ENCODE data around the gene MAD1L1. TPM values are rescaled to one million over a fixed set of nuclear protein-coding genes. Genes with fewer than 3 reads are reported as not detected.

Gene MAD1L1
- total RNA-seq, 1 donor from 2014 or later: 57.6 TPM

- Mint-ChIP-seq H3K9me3 (ENCODE audit: unreplicated experiment) (peaks cover 13% of the 10 kb centered on the region), H3K27ac (ENCODE audit: unreplicated experiment) (no peak overlapping the region), H3K27me3 (ENCODE audit: unreplicated experiment) (peaks cover 5% of the 10 kb centered on the region), H3K36me3 (ENCODE audit: unreplicated experiment) (no peaks in the 10 kb centered on the region), H3K4me3 (ENCODE audit: unreplicated experiment) (no peak overlapping the region), H3K4me1 (ENCODE audit: low read depth, unreplicated experiment) (peaks cover 25% of the 10 kb centered on the region)
- TF ChIP-seq CTCF (IDR thresholded peaks at IDR 0.05; ENCODE audit: partially characterized antibody, unreplicated experiment): no peak
- DNase-seq: peak; percentile 7
Measured at GRCh38 chr7:2049782-2050510, 182.8 kb downstream of the MAD1L1 start.

- no peak for TF ChIP-seq CTCF (IDR thresholded peaks at IDR 0.05; ENCODE audit: partially characterized antibody, unreplicated experiment)
- Mint-ChIP-seq H3K27ac (ENCODE audit: unreplicated experiment) (no peak overlapping the region), H3K36me3 (ENCODE audit: unreplicated experiment) (no peaks in the 10 kb centered on the region), H3K27me3 (ENCODE audit: unreplicated experiment) (peaks cover 5% of the 10 kb centered on the region), H3K4me3 (ENCODE audit: unreplicated experiment) (no peak overlapping the region), H3K4me1 (ENCODE audit: low read depth, unreplicated experiment) (peaks cover 18% of the 10 kb centered on the region), H3K9me3 (ENCODE audit: unreplicated experiment) (peaks cover 11% of the 10 kb centered on the region)
- DNase-seq: peak; percentile 6
Measured at GRCh38 chr7:2049111-2049781, 183.5 kb downstream of the MAD1L1 start.

GRCh38 chr7:2048531-2048930 lies 184.2 kb downstream of the MAD1L1 start:
- peaks cover 9% of the 10 kb centered on the region for H3K9me3 Mint-ChIP-seq (ENCODE audit: unreplicated experiment)
- no peaks in the 10 kb centered on the region for H3K36me3 Mint-ChIP-seq (ENCODE audit: unreplicated experiment)
- peaks cover 5% of the 10 kb centered on the region for H3K27me3 Mint-ChIP-seq (ENCODE audit: unreplicated experiment)
- no peak for DNase-seq
- TF ChIP-seq CTCF (IDR thresholded peaks at IDR 0.05; ENCODE audit: partially characterized antibody, unreplicated experiment): no peak
- peaks cover 20% of the 10 kb centered on the region for H3K4me1 Mint-ChIP-seq (ENCODE audit: low read depth, unreplicated experiment)
- no peak overlapping the region for H3K27ac Mint-ChIP-seq (ENCODE audit: unreplicated experiment)
- H3K4me3 Mint-ChIP-seq (ENCODE audit: unreplicated experiment): no peak overlapping the region

GRCh38 chr7:2048006-2048405 lies 184.7 kb downstream of the MAD1L1 start:
- H3K27ac Mint-ChIP-seq (ENCODE audit: unreplicated experiment): peak overlapping the region; percentile 10

More at GRCh38 chr7:2048006-2048405, 184.7 kb downstream of the MAD1L1 start:
- peaks cover 11% of the 10 kb centered on the region for H3K9me3 Mint-ChIP-seq (ENCODE audit: unreplicated experiment)
- peaks cover 4% of the 10 kb centered on the region for H3K36me3 Mint-ChIP-seq (ENCODE audit: unreplicated experiment)
- H3K4me3 Mint-ChIP-seq (ENCODE audit: unreplicated experiment): no peak overlapping the region
- no peak for DNase-seq
- TF ChIP-seq CTCF (IDR thresholded peaks at IDR 0.05; ENCODE audit: partially characterized antibody, unreplicated experiment): no peak
- peaks cover 20% of the 10 kb centered on the region for H3K4me1 Mint-ChIP-seq (ENCODE audit: low read depth, unreplicated experiment)
- H3K27me3 Mint-ChIP-seq (ENCODE audit: unreplicated experiment): peaks cover 5% of the 10 kb centered on the region
